ENCODE data around the gene CCDC88C.

GRCh38 chr14:91227183-91227628 is 190.4 kb downstream of the CCDC88C start:
- no peak for TF ChIP-seq EZH2 (IDR thresholded peaks at IDR 0.05; ENCODE audit: insufficient read depth, low read length)
- no peak for TF ChIP-seq CTCF (IDR thresholded peaks at IDR 0.05; ENCODE audit: insufficient read depth, low read depth, low read length)
